GM18508 (cell line): ENCODE measurements around the gene RHBDD3.

Experiments
- ATAC-seq: cut with Tn5 transposase; IDR thresholded peaks from one replicate; pipeline ENCODE4 v1.9.1; 2021; ENCODE audit warnings: moderate number of reproducible peaks; ENCODE audit not compliant: insufficient read depth, unreplicated experiment

The RHBDD3 gene

DNA sequence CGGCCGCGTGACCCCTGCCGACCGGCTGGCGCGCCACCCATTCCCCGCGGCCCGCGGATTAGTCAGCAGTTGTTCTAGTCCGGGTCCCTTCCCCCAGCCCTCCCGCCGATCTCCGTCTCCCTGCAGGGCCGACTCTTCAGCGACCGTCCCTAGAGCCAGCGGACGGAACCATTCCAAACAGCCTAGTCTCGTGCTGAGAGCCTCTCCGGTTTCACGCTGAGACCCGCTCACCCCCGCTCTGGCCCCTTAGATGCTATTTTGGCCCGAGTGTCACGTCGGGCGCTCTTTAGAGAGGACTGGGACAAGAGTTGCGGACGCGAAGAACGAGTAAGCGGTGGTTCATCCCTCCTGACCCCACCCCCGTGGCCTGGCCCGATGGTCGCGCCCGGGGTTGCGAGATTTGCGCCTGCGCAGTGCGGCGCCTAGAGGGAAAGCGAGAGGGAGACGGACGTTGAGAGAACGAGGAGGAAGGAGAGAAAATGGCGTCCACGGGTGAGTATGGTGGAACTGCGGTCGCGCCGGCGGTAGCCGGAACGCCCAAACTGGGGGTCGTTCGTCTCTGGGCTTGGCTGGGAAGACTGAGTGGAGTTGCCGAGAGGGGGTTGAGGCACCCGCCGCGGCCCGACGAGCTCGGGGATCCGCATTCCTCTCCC is at the start of gene RHBDD3, which contains the start of gene EWSR1:
Gene RHBDD3 (minus strand): TSS at position 124 of the 653 bp plus-strand sequence. CDS start 2,355 bp downstream, outside the sequence.
Gene EWSR1 (plus strand): TSS at position 411 of the 653 bp plus-strand sequence. CDS start 69 bp downstream, at position 480.
- no peak for ATAC-seq

DNA sequence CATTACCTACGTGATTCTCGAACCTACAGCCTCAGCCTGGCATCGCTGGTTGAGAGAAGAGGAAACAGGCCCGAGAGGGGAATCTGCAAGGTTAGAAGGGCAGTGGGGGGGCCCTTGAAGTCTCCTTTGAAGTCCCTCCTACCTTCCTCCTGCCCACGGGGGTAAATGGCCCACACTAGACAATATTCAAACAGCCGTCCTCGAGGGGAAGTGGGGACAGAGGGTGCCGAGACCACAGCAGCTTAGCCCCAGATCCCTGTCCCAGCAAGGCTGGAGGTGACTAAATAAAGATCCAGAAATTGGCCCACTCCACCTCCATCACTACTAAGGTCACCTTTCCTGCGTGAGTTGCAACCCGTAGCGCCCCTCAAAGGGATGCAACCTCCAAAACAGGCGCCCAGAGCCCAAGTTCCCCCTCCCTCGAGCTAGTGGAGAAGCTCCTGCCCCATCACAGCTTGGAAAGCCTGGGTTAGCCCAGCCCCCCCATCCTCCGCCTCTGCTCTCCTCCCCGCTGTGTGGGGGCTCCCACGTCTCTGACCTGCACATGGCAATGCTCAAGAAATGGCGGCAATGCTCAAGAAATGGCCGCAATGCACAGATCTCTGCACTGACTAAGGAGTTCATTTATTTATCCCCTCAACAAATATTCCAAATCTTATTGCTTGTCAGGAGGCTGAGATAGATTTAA is 48.5 kb upstream of the RHBDD3 start:
- no peak for ATAC-seq

DNA sequence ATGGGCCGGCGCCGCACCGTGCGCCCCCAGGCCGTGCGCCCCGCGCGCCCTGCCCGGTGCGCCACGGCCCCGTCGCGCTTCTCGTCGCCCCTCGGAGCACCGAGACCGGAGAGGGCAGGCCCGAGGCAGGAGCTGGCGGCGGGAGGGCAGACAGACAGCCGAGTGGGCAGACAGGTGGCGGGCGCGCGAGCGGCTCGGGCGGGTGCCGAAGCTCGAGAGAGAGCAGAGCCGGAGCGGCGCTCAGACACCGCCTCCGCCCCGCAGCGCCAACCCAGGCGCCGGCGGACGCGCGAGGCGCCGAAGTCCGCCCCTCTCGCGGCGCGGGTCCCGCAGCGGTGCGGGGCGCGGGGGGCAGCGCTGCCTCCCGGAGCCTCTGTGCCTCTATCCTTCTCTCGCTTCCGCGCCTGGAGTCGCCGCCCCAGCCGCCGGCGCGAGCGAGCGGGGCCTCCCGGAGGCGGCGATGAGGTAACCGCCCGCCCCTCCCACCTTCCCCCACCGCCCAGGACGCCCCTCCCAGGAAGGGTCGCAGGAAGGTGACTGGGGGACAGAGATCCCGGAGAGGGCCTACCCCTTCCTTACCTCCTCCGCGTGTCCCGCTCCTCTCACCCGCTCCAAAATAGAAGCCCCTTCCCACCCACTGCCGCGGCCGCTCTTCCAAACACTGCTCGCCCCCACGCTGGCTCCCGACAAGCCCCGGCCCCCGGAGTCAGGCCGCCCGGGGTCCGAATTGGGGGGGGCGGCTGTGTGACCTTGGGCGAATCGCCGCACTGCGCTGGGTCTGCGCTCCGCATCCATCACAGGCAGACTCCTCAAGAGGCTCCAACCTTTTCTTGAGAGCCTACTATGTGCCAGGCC is 47.7 kb upstream of the RHBDD3 start, which contains the start of gene RASL10A:
Gene RASL10A (minus strand): TSS at position 412 of the 855 bp plus-strand sequence. CDS start 451 bp downstream, outside the sequence.
- no peak for ATAC-seq

DNA sequence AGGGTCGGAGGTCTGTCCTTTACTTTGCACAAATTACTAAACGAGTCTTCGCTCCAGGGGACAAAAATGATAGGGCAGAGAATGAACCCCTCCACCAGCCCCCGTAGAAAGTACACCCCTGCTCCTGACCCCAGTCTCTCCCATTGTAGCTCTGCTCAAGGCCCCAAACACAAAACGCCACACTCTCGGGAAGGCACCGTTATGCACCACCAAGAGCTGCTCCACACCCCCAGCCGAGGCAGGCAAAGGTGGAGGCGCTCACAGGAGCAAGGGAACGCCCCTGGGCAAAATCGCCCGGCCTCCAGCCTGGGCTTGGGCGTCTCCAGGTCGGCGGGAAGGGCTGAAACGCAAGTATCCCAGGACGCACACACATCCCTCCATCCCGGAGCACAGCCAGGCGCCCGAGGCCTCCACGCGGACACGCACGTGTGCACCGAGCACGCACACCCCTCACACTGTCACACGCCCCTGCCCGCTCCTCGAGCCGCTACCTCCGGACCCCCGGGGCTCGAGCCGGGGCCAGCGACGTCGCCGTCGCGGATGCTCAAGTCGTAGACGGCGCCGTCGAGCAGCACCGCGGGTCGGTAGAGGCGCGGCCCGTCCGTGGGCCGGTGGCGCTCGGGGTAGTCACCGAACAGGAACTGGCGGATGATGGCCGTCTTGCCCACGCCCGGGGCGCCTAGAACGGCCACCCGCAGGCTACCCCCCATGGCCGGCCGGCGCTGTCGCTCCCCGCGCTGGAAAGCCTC is 46.9 kb upstream of the RHBDD3 start:
- ATAC-seq, result no peak

DNA sequence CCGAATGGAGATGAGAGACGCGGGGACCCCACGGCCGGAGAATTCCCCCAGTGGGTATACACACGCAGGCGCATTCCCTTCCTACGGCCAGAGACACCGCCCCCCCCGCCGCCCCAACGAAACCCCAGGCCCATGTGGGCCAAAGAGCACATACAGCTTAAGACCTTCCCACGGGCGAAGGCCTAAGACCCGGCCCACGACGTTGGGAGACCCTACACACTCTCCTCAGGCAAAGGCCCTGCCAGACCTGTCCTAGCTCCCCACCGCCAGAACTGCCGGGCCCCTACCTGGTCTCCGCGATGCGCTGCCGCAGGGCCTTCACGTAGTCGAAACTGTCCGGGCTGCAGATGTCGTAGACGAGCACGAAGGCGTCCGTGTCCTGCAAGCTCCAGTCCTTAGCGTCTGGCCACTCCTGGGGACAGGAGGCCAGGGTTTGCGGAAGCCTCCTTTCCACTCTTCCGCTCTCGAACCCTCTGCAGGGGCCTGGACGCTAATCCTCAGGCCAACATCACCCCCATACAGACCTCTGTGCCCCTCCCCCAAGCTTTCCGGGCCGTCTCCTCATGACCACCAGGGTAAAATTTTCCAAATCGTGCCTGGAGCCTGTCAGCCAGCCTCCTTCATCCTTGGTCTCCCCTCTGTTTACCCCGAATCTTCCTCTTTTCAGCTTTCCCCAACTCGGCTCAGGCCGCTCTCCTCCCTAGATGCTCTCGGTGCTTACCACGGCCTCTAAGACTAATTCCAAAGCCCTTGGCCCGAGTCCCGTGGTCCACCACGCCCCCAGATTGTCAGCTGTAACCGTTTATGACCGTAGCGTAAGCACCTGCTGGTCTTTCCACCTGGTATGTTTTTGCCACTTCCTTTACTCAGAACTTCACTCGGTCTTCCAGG is 46.0 kb upstream of the RHBDD3 start:
- ATAC-seq, result no peak

DNA sequence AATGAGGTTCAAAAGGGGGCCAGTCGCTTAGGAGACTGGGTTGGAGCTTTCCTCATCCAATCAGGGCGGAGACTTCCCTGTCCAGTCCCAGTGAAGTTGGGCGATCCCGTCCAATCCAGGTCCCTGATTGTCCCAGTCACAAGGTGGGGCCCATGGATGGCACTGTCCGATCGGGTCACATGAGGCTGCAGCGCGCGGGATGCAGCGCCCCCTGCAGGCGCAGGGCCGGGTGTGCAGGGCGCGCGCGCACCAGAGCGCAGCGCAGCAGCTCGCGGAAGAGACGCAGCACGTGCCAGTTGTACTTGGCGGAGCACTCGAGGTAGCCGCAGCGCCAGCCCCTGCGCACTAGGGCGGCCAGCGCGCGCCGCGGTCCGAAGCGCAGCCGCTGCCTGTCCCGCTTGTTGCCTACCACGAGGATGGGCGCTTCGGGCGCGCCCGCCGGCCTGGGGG is 45.4 kb upstream of the RHBDD3 start:
- no peak for ATAC-seq

DNA sequence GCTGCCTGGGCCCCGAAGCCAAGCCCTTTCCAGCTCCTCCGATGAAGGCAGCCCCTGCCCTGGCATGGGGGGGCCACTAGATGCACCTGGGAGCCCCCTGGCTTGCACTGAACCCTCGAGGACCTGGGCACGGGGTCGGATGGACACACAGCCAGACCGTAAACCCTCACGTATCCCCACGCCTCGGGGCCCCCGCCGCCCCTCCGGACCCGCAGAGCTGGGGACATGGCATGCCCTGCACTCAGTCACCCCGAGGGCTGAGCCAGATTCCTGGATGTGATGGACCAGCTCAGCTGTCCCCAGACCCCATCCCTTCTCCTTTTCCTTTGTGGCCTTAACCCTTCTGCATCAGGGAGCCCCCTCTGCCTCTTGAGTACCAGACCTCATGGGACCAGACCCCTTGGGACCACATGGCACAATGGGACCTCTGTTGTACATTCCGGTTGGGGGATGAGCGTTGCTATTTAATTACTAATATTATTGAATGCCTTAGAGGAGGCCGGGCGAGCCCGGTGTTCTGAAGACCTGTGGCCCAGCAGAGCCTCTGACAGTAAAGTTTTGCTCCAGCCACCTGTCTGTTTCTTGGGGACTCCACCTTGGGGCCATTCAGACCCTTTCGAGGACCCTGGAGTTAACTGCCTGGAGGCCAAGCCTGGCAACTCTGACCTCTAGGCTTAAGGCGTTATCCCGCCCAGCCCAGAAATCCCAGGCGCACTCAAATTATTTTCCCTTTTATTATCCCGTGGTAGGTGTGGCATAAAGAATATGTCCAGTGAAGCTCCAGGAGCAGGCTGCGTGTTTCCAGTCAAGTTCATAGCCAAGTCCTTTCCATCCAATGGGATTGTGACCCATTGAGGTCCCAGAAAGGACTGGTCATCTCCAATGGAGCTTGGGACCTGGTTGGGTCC is 44.7 kb upstream of the RHBDD3 start:
- ATAC-seq, result no peak

DNA sequence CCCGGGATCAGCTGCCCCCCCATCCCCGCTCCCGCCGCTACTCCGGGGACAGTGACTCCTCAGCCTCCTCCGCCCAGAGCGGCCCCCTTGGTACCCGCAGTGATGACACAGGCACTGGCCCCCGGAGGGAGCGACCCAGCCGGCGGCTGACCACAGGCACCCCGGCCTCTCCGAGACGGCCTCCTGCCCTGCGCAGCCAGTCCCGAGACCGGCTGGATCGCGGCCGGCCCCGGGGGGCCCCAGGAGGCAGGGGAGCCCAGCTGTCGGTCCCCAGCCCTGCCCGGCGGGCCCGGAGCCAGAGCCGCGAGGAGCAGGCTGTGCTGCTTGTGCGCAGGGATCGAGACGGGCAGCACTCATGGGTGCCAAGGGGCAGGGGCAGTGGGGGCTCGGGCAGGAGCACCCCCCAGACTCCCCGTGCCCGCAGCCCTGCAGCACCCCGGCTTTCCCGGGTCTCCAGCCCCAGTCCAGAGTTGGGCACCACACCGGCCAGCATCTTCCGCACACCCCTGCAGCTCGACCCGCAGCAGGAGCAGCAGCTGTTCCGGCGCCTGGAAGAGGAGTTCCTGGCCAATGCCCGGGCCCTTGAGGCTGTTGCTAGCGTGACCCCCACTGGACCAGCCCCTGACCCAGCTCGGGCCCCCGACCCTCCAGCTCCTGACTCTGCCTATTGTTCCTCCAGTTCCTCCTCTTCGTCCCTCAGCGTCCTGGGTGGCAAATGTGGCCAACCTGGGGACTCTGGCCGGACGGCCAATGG is 43.9 kb upstream of the RHBDD3 start:
- ATAC-seq, result no peak

DNA sequence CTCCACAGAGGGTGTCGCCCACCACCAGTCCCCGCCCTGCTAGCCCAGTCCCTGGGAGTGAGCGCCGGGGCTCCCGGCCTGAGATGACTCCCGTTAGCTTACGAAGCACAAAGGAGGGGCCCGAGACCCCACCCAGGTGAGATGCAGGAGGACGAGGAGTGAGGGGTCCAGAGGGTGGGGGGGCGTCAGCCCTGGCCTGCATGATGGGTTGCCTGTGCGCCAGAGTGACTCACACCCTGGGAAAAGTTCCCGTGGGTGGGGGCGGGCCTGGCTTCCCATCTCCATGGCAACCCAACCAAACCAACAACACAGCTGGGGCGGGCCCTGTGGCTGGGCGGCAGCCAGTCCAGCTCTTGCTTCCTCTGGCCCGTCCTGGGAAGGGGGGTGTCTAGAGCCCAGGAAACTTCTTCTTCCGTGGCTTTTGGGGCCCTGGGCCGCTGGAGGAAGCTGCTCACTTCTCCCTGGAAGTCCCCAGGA is 43.1 kb upstream of the RHBDD3 start:
- no peak for ATAC-seq

DNA sequence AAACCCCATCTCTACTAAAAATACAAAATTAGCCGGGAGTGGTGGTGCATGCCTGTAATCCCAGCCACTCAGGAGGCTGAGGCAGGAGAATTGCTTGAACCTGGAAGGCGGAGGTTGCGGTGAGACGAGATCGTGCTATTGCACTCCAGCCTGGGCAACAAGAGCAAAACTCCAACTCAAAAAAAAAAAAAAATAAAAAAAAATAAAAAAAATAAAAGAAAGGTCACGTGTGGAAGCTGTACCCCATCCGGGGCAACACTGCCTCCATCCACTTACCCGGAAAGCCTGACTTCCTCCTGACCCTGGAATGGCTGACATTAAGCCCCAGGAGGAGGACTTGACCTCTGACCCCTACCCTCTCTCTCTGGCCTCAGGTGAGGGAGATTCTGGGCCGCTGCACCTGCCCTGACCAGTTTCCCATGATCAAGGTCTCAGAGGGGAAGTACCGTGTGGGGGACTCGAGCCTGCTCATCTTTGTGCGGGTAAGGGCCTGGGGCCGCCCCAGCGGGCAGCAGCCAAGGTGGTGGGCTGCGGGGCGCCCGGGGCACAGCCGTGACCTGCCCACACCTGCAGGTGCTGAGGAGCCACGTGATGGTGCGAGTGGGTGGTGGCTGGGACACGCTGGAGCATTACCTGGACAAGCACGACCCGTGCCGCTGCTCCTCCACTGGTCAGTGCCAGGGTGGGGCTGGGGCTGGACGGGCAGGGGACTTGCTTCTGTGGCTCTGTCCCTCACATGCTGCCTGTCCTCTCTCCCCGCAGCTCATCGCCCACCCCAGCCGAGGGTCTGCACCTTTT is 42.5 kb upstream of the RHBDD3 start:
- ATAC-seq, result no peak

DNA sequence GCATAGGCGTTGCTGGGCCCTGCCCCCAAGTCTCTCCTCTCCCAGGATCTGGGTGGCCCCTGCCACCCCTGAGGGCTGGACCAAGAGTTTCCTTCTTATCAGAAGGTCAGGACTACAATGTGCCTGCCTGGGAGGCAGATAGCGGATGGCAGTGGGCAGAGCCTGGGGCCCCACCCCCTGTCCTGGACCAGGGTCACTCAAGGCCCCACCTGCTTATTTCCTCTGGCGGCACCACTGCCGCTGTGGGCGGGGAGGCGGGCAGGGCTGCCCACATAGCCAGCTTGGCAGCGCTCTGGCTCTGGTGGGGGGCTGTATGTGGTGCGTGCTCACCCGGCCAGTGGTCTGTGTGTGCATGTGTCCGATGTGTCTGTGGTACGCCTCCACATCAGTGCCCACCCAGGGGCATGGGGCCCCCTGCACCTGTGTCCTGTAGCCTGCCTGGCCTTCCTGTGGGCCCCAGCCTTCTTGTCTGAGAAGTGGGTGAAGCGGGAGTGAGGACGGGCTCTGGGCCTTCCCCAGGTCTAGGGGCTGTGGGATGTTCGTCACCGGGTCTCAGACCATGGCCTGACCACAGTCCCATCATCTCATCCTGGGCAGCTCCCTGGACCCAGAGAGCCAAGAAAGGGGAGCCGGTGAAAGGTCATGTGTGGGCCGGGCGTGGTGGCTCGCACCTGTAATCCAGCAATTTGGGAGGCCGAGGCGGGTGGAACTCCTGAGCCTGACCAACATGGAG is 41.7 kb upstream of the RHBDD3 start:
- no peak for ATAC-seq

DNA sequence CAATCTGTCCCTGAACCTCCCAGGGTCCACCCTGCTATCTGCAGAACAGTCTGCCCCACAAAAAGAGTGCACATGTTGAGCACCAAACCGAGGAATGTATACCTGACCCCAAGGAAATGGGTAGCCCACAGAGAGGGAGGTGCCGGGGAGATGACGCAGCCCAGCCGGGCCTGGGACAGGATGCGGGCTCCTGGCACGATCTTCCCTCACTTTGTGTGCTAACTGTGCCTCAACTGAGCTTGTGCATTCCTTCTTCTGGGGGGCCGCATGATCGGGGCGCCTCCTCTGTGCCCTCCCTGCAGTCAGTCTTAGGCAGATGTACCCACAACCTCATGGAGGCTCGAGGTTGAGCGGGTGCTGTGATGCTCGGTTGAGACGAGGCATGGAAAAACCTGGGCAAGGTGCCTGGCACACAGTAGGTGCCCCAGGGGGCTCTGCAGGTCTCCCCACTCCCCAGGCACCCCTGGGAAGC is 41.0 kb upstream of the RHBDD3 start:
- no peak for ATAC-seq

DNA sequence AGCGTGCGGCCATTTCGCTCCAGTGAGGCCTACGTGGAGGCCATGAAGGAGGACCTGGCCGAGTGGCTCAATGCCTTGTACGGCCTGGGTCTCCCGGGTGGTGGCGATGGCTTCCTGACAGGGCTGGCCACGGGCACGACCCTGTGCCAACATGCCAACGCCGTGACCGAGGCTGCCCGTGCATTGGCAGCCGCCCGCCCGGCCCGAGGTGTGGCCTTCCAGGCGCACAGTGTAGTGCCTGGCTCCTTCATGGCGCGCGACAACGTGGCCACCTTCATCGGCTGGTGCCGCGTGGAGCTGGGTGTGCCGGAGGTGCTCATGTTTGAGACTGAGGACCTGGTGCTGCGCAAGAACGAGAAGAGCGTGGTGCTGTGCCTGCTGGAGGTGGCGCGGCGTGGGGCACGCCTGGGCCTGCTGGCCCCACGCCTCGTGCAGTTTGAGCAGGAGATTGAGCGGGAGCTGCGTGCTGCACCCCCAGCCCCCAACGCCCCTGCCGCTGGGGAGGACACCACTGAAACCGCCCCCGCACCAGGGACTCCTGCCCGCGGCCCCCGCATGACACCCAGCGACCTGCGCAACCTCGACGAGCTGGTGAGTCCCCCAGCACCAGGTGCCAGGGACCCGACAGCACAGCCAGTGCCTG is 40.5 kb upstream of the RHBDD3 start:
- ATAC-seq, result no peak

DNA sequence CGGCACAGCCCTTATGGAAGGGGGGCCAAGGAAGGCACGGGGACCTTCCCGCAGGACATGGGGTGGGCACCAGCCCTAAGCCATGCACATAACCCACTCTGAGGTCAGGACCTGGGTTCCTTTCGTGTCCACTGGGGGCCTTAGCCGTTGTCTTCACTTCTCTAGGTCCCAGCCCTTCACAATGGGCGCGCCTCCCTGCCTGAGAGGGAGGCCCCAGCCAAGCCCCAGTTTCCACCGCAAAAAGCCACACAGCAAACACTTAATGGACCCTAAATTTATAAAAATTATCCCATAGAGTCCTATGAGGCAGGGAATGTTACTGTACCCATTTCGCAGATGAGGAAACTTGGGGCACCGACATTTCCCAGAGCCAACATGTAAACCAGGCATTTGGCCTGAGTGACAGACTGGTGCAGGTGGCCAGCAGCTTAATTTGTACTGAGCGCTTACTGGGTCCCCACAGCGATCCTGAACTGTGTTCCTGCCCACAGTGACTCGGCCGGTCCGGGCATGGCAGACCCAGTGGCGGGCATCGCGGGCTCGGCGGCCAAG is 39.9 kb upstream of the RHBDD3 start:
- ATAC-seq, result no peak
